Stomach smooth muscle (tissue), 2 donors: ENCODE measurements around the gene ARHGEF7.
A peak's percentile ranks its signal among the peaks of the same experiment; 100 is the strongest.
"Not testable (repeated sequence)": the region's sequence is repeated elsewhere in the genome, so short reads cannot be mapped to it uniquely, and the experiment has no call there.

Source experiments
- H3K27ac ChIP-seq: one replicate; pipeline ENCODE4 v1.7.0; 2013; ENCODE audit warnings: mild to moderate bottlenecking, low read length, inconsistent platforms
- H3K27me3 ChIP-seq, 2 donors: one replicate each; pipeline ENCODE4 v1.7.0; 2013; ENCODE audit warnings: low read length in 2 of 2; ENCODE audit not compliant: insufficient read depth in 2 of 2, control insufficient read depth in 1 of 2
- H3K36me3 ChIP-seq, 2 donors: one replicate each; pipeline ENCODE4 v1.7.0; 2013; ENCODE audit warnings: low read length in 2 of 2; ENCODE audit not compliant: control insufficient read depth in 2 of 2, insufficient read depth in 2 of 2
- H3K4me1 ChIP-seq: one replicate; pipeline ENCODE4 v1.7.0; 2013; ENCODE audit warnings: low read length; ENCODE audit not compliant: control insufficient read depth, insufficient read depth
- H3K4me3 ChIP-seq, 2 donors: one replicate each; pipeline ENCODE4 v1.7.0; 2013; ENCODE audit warnings: low read length in 2 of 2
- H3K9ac ChIP-seq, 2 donors: one replicate each; pipeline ENCODE4 v1.7.0; 2013; ENCODE audit warnings: low read length in 2 of 2, mild to moderate bottlenecking in 1 of 2
- H3K9me3 ChIP-seq, 2 donors: one replicate each; pipeline ENCODE4 v1.7.0; 2013; ENCODE audit warnings: low read length in 2 of 2; ENCODE audit not compliant: control insufficient read depth in 2 of 2
- donor health status: healthy.
- donor health status: Pancreatic carcinoma.

Gene ARHGEF7

GRCh38 chr13:111194651-111195050, 79.5 kb downstream of the ARHGEF7 start:
- H3K36me3 ChIP-seq, H3K4me3 ChIP-seq, H3K4me1 ChIP-seq, H3K27me3 ChIP-seq, H3K27ac ChIP-seq, H3K9me3 ChIP-seq, H3K9ac ChIP-seq: not testable (repeated sequence)

- H3K27ac ChIP-seq, H3K9ac ChIP-seq, H3K27me3 ChIP-seq, H3K4me1 ChIP-seq, H3K4me3 ChIP-seq, H3K36me3 ChIP-seq, H3K9me3 ChIP-seq: not testable (repeated sequence)
These were observed 83.7 kb downstream of the ARHGEF7 start for GRCh38 chr13:111198732-111199378.

- no peak overlapping the region for H3K27ac ChIP-seq
- H3K36me3 ChIP-seq: no peaks in the 10 kb centered on the region
- H3K9ac ChIP-seq: no peak overlapping the region
- no peak overlapping the region for H3K4me3 ChIP-seq
- no peaks in the 10 kb centered on the region for H3K27me3 ChIP-seq
- H3K9me3 ChIP-seq: no peaks in the 10 kb centered on the region
- peaks cover 20% of the 10 kb centered on the region for H3K4me1 ChIP-seq
These were observed 86.3 kb downstream of the ARHGEF7 start for GRCh38 chr13:111201304-111201940.

- Histone ChIP-seq H3K36me3 (no peaks in the 10 kb centered on the region), H3K4me1 (peaks cover 20% of the 10 kb centered on the region), H3K9ac (peak overlapping the region in 1 of 2 donors; percentile 13), H3K4me3 (peak overlapping the region in 1 of 2 donors; percentile 29), H3K9me3 (no peaks in the 10 kb centered on the region), H3K27me3 (no peaks in the 10 kb centered on the region), H3K27ac (no peak overlapping the region)
These were observed 87.1 kb downstream of the ARHGEF7 start for GRCh38 chr13:111202156-111202621.

- no peak overlapping the region for H3K9ac ChIP-seq
- H3K27me3 ChIP-seq: no peaks in the 10 kb centered on the region
- no peak overlapping the region for H3K27ac ChIP-seq
- no peaks in the 10 kb centered on the region for H3K36me3 ChIP-seq
- H3K9me3 ChIP-seq: no peaks in the 10 kb centered on the region
- no peak overlapping the region for H3K4me3 ChIP-seq
- peaks cover 20% of the 10 kb centered on the region for H3K4me1 ChIP-seq
These were observed 87.6 kb downstream of the ARHGEF7 start for GRCh38 chr13:111202745-111203144.

GRCh38 chr13:111203736-111204389, 88.8 kb downstream of the ARHGEF7 start:
- no peaks in the 10 kb centered on the region for H3K36me3 ChIP-seq
- peak overlapping the region in 1 of 2 donors; percentile 54 for H3K4me3 ChIP-seq
- peak overlapping the region; percentile 31 for H3K27ac ChIP-seq
- H3K27me3 ChIP-seq: no peaks in the 10 kb centered on the region
- peaks cover 20% of the 10 kb centered on the region for H3K4me1 ChIP-seq
- no peak overlapping the region for H3K9ac ChIP-seq
- H3K9me3 ChIP-seq: no peaks in the 10 kb centered on the region

- no peaks in the 10 kb centered on the region for H3K36me3 ChIP-seq
- H3K27me3 ChIP-seq: no peaks in the 10 kb centered on the region
- peaks cover 23% of the 10 kb centered on the region for H3K4me1 ChIP-seq
- peak overlapping the region; percentile 31 for H3K27ac ChIP-seq
- H3K4me3 ChIP-seq: peak overlapping the region in 1 of 2 donors; percentile 54
- H3K9me3 ChIP-seq: no peaks in the 10 kb centered on the region
- H3K9ac ChIP-seq: peak overlapping the region in 1 of 2 donors; percentile 42
These were observed 89.5 kb downstream of the ARHGEF7 start for GRCh38 chr13:111204438-111205177.

GRCh38 chr13:111206148-111206547, 91.0 kb downstream of the ARHGEF7 start:
- Histone ChIP-seq H3K9me3 (no peaks in the 10 kb centered on the region), H3K4me1 (peaks cover 35% of the 10 kb centered on the region), H3K27me3 (no peaks in the 10 kb centered on the region), H3K36me3 (no peaks in the 10 kb centered on the region), H3K4me3 (no peak overlapping the region), H3K27ac (no peak overlapping the region), H3K9ac (no peak overlapping the region)

- Histone ChIP-seq H3K4me1 (peaks cover 29% of the 10 kb centered on the region), H3K27ac (no peak overlapping the region), H3K4me3 (peak overlapping the region in 1 of 2 donors; percentile 36), H3K36me3 (peaks cover 0 to 2% of the 10 kb centered on the region in 2 donors), H3K9me3 (no peaks in the 10 kb centered on the region), H3K27me3 (no peaks in the 10 kb centered on the region), H3K9ac (no peak overlapping the region)
These were observed 94.5 kb downstream of the ARHGEF7 start for GRCh38 chr13:111209613-111210012.

GRCh38 chr13:111210091-111210490, 95.0 kb downstream of the ARHGEF7 start:
- Histone ChIP-seq H3K9me3 (no peaks in the 10 kb centered on the region), H3K36me3 (peaks cover 0 to 2% of the 10 kb centered on the region in 2 donors), H3K27ac (no peak overlapping the region), H3K27me3 (no peaks in the 10 kb centered on the region), H3K4me1 (peaks cover 27% of the 10 kb centered on the region), H3K9ac (no peak overlapping the region), H3K4me3 (peak overlapping the region; percentile 2 to 36)
